GM23338 (cell line): Measurements from ENCODE around the gene RAP1B.

ENCODE experiments used
- EZH2 ChIP-seq: fragments of 200-600 bp; sonication (generic); IDR thresholded peaks from one replicate; pipeline ENCODE4 v1.8.0; 2017; ENCODE audit warnings: antibody characterized with exemption, mild to moderate bottlenecking, low read depth; ENCODE audit not compliant: unreplicated experiment
- POLR2AphosphoS5 ChIP-seq: IDR thresholded peaks from 2 replicates; pipeline ENCODE4 v1.6.1; 2016; ENCODE audit warnings: antibody characterized with exemption, low read depth
- ZNF331 ChIP-seq: fragments of 250-450 bp; sonication (Bioruptor Pico); IDR thresholded peaks from 2 replicates; pipeline ENCODE4 v1.5.0; 2020; ENCODE audit warnings: low read depth, mild to moderate bottlenecking, moderate library complexity
- TF ChIP-seq, protein P1 (sequence below), 2 experiments: fragments of 200-600 bp in 1 of 2; sonication (generic) in 1 of 2; conservative IDR thresholded peaks; 2 replicates each; pipeline versions ENCODE4 v1.5.1 to v1.6.1; 2016 to 2017; ENCODE audit warnings: antibody characterized with exemption in 2 of 2, low read depth in 2 of 2, mild to moderate bottlenecking in 2 of 2, moderate library complexity in 1 of 2

DNA sequence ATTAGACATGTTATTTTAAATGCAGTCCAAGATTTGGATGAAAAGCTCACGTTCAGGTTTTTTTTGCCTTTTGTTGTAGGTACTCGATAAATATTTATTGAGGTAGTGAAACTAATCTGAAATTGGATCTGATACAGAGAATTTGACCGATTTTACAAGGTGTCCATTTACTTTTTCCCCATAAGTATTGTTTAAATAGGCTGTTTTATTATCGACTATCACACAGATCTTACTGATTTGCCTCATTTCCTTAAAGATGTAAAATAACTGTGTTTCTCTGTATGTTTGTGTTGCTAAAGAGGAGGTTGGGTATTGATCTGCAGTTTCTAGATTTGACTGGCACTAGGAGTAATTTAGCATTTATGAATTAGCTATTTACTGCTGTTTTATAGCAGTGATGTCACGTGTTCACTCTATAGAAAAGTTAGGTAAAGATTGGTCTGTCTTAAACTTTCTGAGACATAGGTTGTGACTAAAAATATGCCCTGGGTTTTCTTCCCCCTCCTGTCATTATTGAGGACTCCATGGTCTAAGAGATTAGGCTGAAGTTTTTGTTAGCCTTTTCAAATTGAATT, 3.5 kb downstream of the RAP1B start:
- TF ChIP-seq, protein P1, sequence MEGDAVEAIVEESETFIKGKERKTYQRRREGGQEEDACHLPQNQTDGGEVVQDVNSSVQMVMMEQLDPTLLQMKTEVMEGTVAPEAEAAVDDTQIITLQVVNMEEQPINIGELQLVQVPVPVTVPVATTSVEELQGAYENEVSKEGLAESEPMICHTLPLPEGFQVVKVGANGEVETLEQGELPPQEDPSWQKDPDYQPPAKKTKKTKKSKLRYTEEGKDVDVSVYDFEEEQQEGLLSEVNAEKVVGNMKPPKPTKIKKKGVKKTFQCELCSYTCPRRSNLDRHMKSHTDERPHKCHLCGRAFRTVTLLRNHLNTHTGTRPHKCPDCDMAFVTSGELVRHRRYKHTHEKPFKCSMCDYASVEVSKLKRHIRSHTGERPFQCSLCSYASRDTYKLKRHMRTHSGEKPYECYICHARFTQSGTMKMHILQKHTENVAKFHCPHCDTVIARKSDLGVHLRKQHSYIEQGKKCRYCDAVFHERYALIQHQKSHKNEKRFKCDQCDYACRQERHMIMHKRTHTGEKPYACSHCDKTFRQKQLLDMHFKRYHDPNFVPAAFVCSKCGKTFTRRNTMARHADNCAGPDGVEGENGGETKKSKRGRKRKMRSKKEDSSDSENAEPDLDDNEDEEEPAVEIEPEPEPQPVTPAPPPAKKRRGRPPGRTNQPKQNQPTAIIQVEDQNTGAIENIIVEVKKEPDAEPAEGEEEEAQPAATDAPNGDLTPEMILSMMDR (conservative IDR thresholded peaks at IDR 0.05; ENCODE audit: low read depth in 2 of 2) = no peak
- TF ChIP-seq POLR2AphosphoS5 = no peak
- TF ChIP-seq EZH2 = no peak
- TF ChIP-seq ZNF331 (CRISPR knock-in tag) = no peak
